Left ventricle myocardium inferior (tissue), 1 donor: ENCODE results near the gene ZPR1. TPM values are rescaled to one million over a fixed set of nuclear protein-coding genes. Genes with fewer than 3 reads are reported as not detected.

Source experiments
- DNase-seq: peaks from one replicate; pipeline ENCODE4 v3.0.0-alpha.2; 2020
- H3K27ac ChIP-seq: fragments of 200-600 bp; replicated peaks from 2 replicates; pipeline ENCODE4 v1.8.0; 2021
- H3K27me3 ChIP-seq: fragments of 200-600 bp; 2 replicates; pipeline ENCODE4 v1.8.0; 2021; ENCODE audit warnings: low read depth
- H3K36me3 ChIP-seq: fragments of 200-600 bp; 2 replicates; pipeline ENCODE4 v1.8.0; 2021
- H3K4me1 ChIP-seq: fragments of 200-600 bp; 2 replicates; pipeline ENCODE4 v1.8.0; 2021
- H3K4me3 ChIP-seq: fragments of 200-600 bp; 2 replicates; pipeline ENCODE4 v1.8.0; 2021; ENCODE audit warnings: mild to moderate bottlenecking, moderate library complexity
- H3K9me3 ChIP-seq: fragments of 200-600 bp; replicated peaks from 2 replicates; pipeline ENCODE4 v1.8.0; 2021
- CTCF ChIP-seq: fragments of 200-600 bp; IDR thresholded peaks from 2 replicates; pipeline ENCODE4 v1.8.0; 2021; ENCODE audit warnings: antibody characterized with exemption, mild to moderate bottlenecking, borderline replicate concordance
- intact Hi-C: fragments of 100-400 bp; cut with micrococcal nuclease; formaldehyde crosslinking; loops from one replicate; pipeline ENCODE4 v1.11.0; 2022
- total RNA-seq: library from RNA; stranded (reverse); fragmentation: NEBNext Ultra II Directional; extraction: Animal tissue kit (Norgen Biotek cat#: 25700); gene quantifications from one replicate; pipeline ENCODE4 v1.2.1, GENCODE V29; 2021
- donor health status: DM: no; HTN: yes; CAD: no; lungs with severe emphysema.

ZPR1 gene
- total RNA-seq, 1 donor from 2014 or later = 26.4 TPM

- DNase-seq = no peak
- intact Hi-C loops = no loop called here
- TF ChIP-seq CTCF = no peak
- peaks cover 54% of the 10 kb centered on the region for H3K27me3 ChIP-seq
- no peak overlapping the region for H3K27ac ChIP-seq
- no peaks in the 10 kb centered on the region for H3K36me3 ChIP-seq
- no peaks in the 10 kb centered on the region for H3K9me3 ChIP-seq
- peaks cover 16% of the 10 kb centered on the region for H3K4me1 ChIP-seq
- H3K4me3 ChIP-seq = no peak overlapping the region
Observed at GRCh38 chr11:116731097-116731761, 56.6 kb downstream of the ZPR1 start.

GRCh38 chr11:116730601-116731000, 57.2 kb downstream of the ZPR1 start:
- Histone ChIP-seq H3K9me3 (no peaks in the 10 kb centered on the region), H3K36me3 (no peaks in the 10 kb centered on the region), H3K4me3 (no peak overlapping the region), H3K27ac (no peak overlapping the region), H3K4me1 (peaks cover 16% of the 10 kb centered on the region), H3K27me3 (peaks cover 60% of the 10 kb centered on the region)
- intact Hi-C loops = no loop called here
- DNase-seq = peak; percentile 28
- TF ChIP-seq CTCF = no peak

- Histone ChIP-seq H3K4me1 (peaks cover 16% of the 10 kb centered on the region), H3K9me3 (no peaks in the 10 kb centered on the region), H3K36me3 (no peaks in the 10 kb centered on the region), H3K4me3 (no peak overlapping the region), H3K27me3 (peaks cover 64% of the 10 kb centered on the region), H3K27ac (no peak overlapping the region)
- intact Hi-C loops = no loop called here
- no peak for DNase-seq
- no peak for TF ChIP-seq CTCF
Observed at GRCh38 chr11:116730241-116730561, 57.6 kb downstream of the ZPR1 start.

GRCh38 chr11:116729501-116730240, 58.2 kb downstream of the ZPR1 start:
- H3K27me3 ChIP-seq = peaks cover 68% of the 10 kb centered on the region
- H3K4me1 ChIP-seq = peaks cover 16% of the 10 kb centered on the region
- H3K4me3 ChIP-seq = no peak overlapping the region
- intact Hi-C loops = no loop called here
- no peaks in the 10 kb centered on the region for H3K9me3 ChIP-seq
- no peak overlapping the region for H3K27ac ChIP-seq
- no peaks in the 10 kb centered on the region for H3K36me3 ChIP-seq
- no peak for TF ChIP-seq CTCF
- DNase-seq = no peak

GRCh38 chr11:116727990-116728389, 59.8 kb downstream of the ZPR1 start:
- intact Hi-C loops = no loop called here
- Histone ChIP-seq H3K9me3 (no peaks in the 10 kb centered on the region), H3K36me3 (no peaks in the 10 kb centered on the region), H3K4me3 (no peak overlapping the region), H3K27ac (no peak overlapping the region), H3K27me3 (peaks cover 74% of the 10 kb centered on the region), H3K4me1 (peaks cover 16% of the 10 kb centered on the region)
- no peak for DNase-seq
- no peak for TF ChIP-seq CTCF
